Measurements from ENCODE around the gene LAMC3. TPM values are rescaled to one million over a fixed set of nuclear protein-coding genes. Genes with fewer than 3 reads are reported as not detected.

The LAMC3 gene
- total and polyA plus RNA-seq, 9 of the 15 experiments (the other 6 are each of a cell fraction or from before 2014, with no cell fraction given), result 0.10 TPM; not detected in 8

DNA sequence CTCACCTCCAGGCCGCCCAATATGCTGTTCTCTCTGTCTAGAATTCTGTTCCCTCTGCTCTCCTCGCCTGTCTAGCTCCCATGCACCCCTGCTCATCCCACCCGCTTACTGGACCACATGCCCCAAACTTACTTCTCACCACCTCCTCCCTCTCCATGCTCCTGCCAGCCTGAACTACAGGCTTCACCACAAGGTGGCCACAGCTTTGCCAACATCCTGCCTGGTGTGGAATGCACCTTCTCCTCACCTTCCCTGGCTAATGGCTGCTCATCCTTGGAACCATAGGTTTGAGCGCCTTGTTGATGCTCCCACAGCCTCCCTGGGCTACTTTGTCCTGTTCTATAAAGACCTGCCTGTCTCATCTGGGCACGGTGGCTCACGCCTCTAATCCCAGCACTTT is 9.6 kb downstream of the LAMC3 start:
- FAIRE-seq, result no peak
- POLR2A ChIA-PET, result interaction anchor here (0.7 to 5.4 kb wide), 12 partner anchors 8 to 247 kb away, joined by 3 to 54 read pairs (median 4); no protein-coding TSS in a partner anchor
- Histone ChIP-seq H3K27ac (ENCODE audit: extremely low read depth, low read depth, low read length) (no peak overlapping the region), H3K4me3 (no peak overlapping the region), H3K27me3 (ENCODE audit: control insufficient read depth in 2 of 2, insufficient read depth in 2 of 2, low read length in 2 of 2) (peaks cover 85 to 95% of the 10 kb centered on the region in 2 experiments), H3K79me2 (ENCODE audit: control insufficient read depth, insufficient read depth, low read length) (no peaks in the 10 kb centered on the region), H3K4me1 (replicated peaks in 1 of 2; ENCODE audit: control insufficient read depth in 2 of 2, insufficient read depth in 2 of 2, low read length in 2 of 2) (peaks cover 0 to 14% of the 10 kb centered on the region in 2 experiments; a peak in 1 of 5 replicates), H3K36me3 (ENCODE audit: control insufficient read depth, insufficient read depth, low read length) (no peaks in the 10 kb centered on the region), H3K9me1 (ENCODE audit: control insufficient read depth, insufficient read depth, low read length) (peaks cover 12% of the 10 kb centered on the region), H3K9me3 (replicated peaks; ENCODE audit: control insufficient read depth, insufficient read depth, low read depth, low read length) (0 out of 2 replicates have a peak, but pooled peaks cover 4% of the 10 kb centered on the region), H3K9ac (ENCODE audit: insufficient read depth in 1 of 2, low read depth in 2 of 2, low read length in 2 of 2) (0 out of 4 replicates have a peak overlapping the region, but pooled peaks of 1 of the 2 experiments have one; percentile 1), H3K4me2 (ENCODE audit: insufficient read depth, low read length) (no peak overlapping the region), H4K20me1 (replicated peaks; ENCODE audit: control insufficient read depth, insufficient read depth, low read length) (peaks cover 41% of the 10 kb centered on the region), H2AFZ (ENCODE audit: low read depth, low read length) (no peak overlapping the region)
- WGBS (ENCODE audit: insufficient coverage, low coverage, missing lambda C conversion rate), result 1% methylated on average over 6 of the region's 6 CpGs
- intact Hi-C loops (cut with micrococcal nuclease) (no loop called here), in situ Hi-C loops (cut with MboI) (no loop called here)
- peak; percentile 26 for ATAC-seq
- peak in 1 of 4 experiments; percentile 75 for DNase-seq (ENCODE audit: extremely low read depth in 1 of 4, low spot score in 3 of 4)
- CTCF ChIA-PET (ENCODE audit: low intra/inter-chr PET ratio), result interaction anchor here (0.5 kb wide), 1 partner anchor 705 kb away, joined by 3 read pairs; no protein-coding TSS in a partner anchor
- no TSS peak for BruUV-seq (replicated peaks)
- peak; percentile 28; the same call in 1 of the 2 replicates for TF ChIP-seq HMGXB4 (CRISPR knock-in tag; IDR thresholded peaks at IDR 0.05)
- no peak for TF ChIP-seq ZNF518B (CRISPR knock-in tag; IDR thresholded peaks at IDR 0.05)
- TF ChIP-seq ZKSCAN1 (IDR thresholded peaks at IDR 0.05; ENCODE audit: low read depth, low read length), result no peak

Measured in K562 (cell line).